Fibroblast of lung (primary cell): ENCODE measurements around the gene TCHP.
A peak's percentile ranks its signal among the peaks of the same experiment; 100 is the strongest.

Experiments
- EZH2 ChIP-seq: IDR thresholded peaks from 2 replicates; pipeline ENCODE4 v1.5.1; 2012; ENCODE audit warnings: low read length, control low read depth, mild to moderate bottlenecking; ENCODE audit errors: missing control alignments
- TF ChIP-seq, protein P1 (sequence below), 2 donors: IDR thresholded peaks in 1 of 2; conservative IDR thresholded peaks in 1 of 2; 1 replicate in 1 of 2; 2 replicates in 1 of 2; pipeline ENCODE4 v1.5.1; 2011 to 2012; ENCODE audit warnings: low read length in 2 of 2, control low read depth in 1 of 2, inconsistent platforms in 1 of 2, low read depth in 1 of 2, mild to moderate bottlenecking in 1 of 2

DNA sequence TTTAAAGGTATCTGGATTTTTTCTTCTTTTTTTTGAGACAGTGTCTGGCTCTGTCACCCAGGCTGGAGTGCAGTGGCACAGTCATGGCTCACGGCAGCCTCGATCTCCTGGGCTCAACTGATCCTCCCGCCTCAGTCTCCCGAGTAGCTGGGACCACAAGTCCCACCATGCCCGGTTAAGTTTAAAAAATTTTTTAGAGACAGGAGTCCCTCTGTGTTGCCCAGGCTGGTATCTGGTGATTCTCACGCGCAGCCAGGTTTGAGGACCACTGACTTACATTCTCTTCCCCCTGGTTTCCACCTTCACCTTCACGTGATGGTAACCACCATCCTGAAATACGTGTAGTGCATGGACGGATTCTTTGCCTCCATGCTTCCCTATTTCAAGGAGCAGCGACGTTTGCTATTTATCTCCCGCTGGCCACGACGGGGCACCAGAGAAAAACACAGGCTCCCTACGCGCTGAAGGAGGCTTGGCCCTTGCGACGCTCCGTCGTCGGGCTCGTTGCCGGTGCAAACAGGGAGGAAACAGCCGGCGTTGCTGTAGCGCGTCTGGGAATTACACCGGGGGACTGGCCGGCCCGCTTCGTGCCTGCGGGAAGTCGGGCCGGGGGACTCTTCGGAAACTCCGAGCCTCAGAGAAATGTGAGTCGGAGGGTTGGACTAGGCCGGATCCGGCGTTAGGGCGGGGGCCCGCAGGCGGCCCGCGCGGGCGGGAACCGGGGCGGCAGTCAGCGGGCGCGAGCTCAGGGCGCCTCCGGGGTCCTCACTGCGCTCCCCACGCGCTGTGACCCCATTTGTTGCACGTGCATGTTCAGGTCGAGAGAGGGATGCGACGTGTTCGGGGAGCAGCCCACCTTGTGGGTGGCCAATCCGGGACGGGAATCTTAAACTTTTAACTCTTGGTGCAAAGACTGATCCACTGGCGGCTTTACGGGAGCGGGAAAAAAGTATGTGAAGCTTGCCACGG lies at the start of gene TCHP:
- TF ChIP-seq, protein P1, sequence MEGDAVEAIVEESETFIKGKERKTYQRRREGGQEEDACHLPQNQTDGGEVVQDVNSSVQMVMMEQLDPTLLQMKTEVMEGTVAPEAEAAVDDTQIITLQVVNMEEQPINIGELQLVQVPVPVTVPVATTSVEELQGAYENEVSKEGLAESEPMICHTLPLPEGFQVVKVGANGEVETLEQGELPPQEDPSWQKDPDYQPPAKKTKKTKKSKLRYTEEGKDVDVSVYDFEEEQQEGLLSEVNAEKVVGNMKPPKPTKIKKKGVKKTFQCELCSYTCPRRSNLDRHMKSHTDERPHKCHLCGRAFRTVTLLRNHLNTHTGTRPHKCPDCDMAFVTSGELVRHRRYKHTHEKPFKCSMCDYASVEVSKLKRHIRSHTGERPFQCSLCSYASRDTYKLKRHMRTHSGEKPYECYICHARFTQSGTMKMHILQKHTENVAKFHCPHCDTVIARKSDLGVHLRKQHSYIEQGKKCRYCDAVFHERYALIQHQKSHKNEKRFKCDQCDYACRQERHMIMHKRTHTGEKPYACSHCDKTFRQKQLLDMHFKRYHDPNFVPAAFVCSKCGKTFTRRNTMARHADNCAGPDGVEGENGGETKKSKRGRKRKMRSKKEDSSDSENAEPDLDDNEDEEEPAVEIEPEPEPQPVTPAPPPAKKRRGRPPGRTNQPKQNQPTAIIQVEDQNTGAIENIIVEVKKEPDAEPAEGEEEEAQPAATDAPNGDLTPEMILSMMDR (conservative IDR thresholded peaks at IDR 0.05 in 1 of 2, IDR thresholded peaks at IDR 0.05 in 1 of 2; ENCODE audit: low read depth in 1 of 2, low read length in 2 of 2), result peak; percentile 24 to 40
- TF ChIP-seq EZH2, result no peak
